Rectal smooth muscle tissue (tissue), 1 donor: ENCODE results near the gene P2RX6.

Experiments
- H3K27ac ChIP-seq: one replicate; pipeline ENCODE4 v1.7.0; 2013; ENCODE audit warnings: low read depth, low read length, inconsistent platforms
- H3K27me3 ChIP-seq: one replicate; pipeline ENCODE4 v1.7.0; 2013; ENCODE audit warnings: low read length; ENCODE audit not compliant: control insufficient read depth, insufficient read depth
- H3K36me3 ChIP-seq: one replicate; pipeline ENCODE4 v1.7.0; 2013; ENCODE audit warnings: low read length; ENCODE audit not compliant: control insufficient read depth, insufficient read depth
- H3K4me1 ChIP-seq: one replicate; pipeline ENCODE4 v1.7.0; 2013; ENCODE audit warnings: low read length; ENCODE audit not compliant: control insufficient read depth, insufficient read depth
- H3K4me3 ChIP-seq: one replicate; pipeline ENCODE4 v1.7.0; 2013; ENCODE audit warnings: low read length
- H3K9ac ChIP-seq: one replicate; pipeline ENCODE4 v1.7.0; 2013; ENCODE audit warnings: low read length

Gene P2RX6

GRCh38 chr22:20975541-20976290, 39.2 kb upstream of the P2RX6 start:
- H3K36me3 ChIP-seq, result peaks cover 5% of the 10 kb centered on the region
- no peak overlapping the region for H3K9ac ChIP-seq
- no peak overlapping the region for H3K4me3 ChIP-seq
- no peak overlapping the region for H3K27ac ChIP-seq
- peaks cover 3% of the 10 kb centered on the region for H3K4me1 ChIP-seq
- no peaks in the 10 kb centered on the region for H3K27me3 ChIP-seq

- no peak overlapping the region for H3K4me3 ChIP-seq
- peaks cover 5% of the 10 kb centered on the region for H3K36me3 ChIP-seq
- peaks cover 9% of the 10 kb centered on the region for H3K4me1 ChIP-seq
- no peak overlapping the region for H3K27ac ChIP-seq
- no peak overlapping the region for H3K9ac ChIP-seq
- H3K27me3 ChIP-seq, result no peaks in the 10 kb centered on the region
Observed at GRCh38 chr22:20976291-20976877, 38.6 kb upstream of the P2RX6 start.

GRCh38 chr22:20977019-20977418, 37.9 kb upstream of the P2RX6 start:
- no peak overlapping the region for H3K4me3 ChIP-seq
- peaks cover 13% of the 10 kb centered on the region for H3K4me1 ChIP-seq

GRCh38 chr22:20977516-20978170, 37.3 kb upstream of the P2RX6 start:
- Histone ChIP-seq H3K9ac (no peak overlapping the region), H3K4me1 (peaks cover 13% of the 10 kb centered on the region), H3K27ac (no peak overlapping the region), H3K36me3 (peaks cover 5% of the 10 kb centered on the region), H3K4me3 (no peak overlapping the region), H3K27me3 (no peaks in the 10 kb centered on the region)

More at GRCh38 chr22:20977019-20977418, 37.9 kb upstream of the P2RX6 start:
- no peak overlapping the region for H3K9ac ChIP-seq
- H3K27ac ChIP-seq, result no peak overlapping the region
- peaks cover 5% of the 10 kb centered on the region for H3K36me3 ChIP-seq
- H3K27me3 ChIP-seq, result no peaks in the 10 kb centered on the region

- no peaks in the 10 kb centered on the region for H3K27me3 ChIP-seq
- no peak overlapping the region for H3K4me3 ChIP-seq
- H3K9ac ChIP-seq, result no peak overlapping the region
- no peak overlapping the region for H3K27ac ChIP-seq
- peaks cover 19% of the 10 kb centered on the region for H3K4me1 ChIP-seq
- H3K36me3 ChIP-seq, result peaks cover 5% of the 10 kb centered on the region
Observed at GRCh38 chr22:20978419-20978818, 36.5 kb upstream of the P2RX6 start.

- Histone ChIP-seq H3K27ac (no peak overlapping the region), H3K36me3 (peaks cover 5% of the 10 kb centered on the region), H3K4me3 (peak overlapping the region; percentile 48), H3K9ac (no peak overlapping the region), H3K4me1 (peaks cover 19% of the 10 kb centered on the region), H3K27me3 (no peaks in the 10 kb centered on the region)
Observed at GRCh38 chr22:20979243-20979809, 35.6 kb upstream of the P2RX6 start.

GRCh38 chr22:20979940-20980453, 35.0 kb upstream of the P2RX6 start:
- Histone ChIP-seq H3K27ac (no peak overlapping the region), H3K36me3 (peaks cover 5% of the 10 kb centered on the region), H3K4me3 (peak overlapping the region; percentile 48), H3K4me1 (peaks cover 19% of the 10 kb centered on the region), H3K9ac (no peak overlapping the region), H3K27me3 (no peaks in the 10 kb centered on the region)

GRCh38 chr22:20980523-20980922, 34.4 kb upstream of the P2RX6 start:
- Histone ChIP-seq H3K4me3 (no peak overlapping the region), H3K9ac (no peak overlapping the region), H3K36me3 (peaks cover 8% of the 10 kb centered on the region), H3K27me3 (no peaks in the 10 kb centered on the region), H3K27ac (no peak overlapping the region), H3K4me1 (peaks cover 19% of the 10 kb centered on the region)

GRCh38 chr22:20980938-20981722, 33.8 kb upstream of the P2RX6 start:
- Histone ChIP-seq H3K4me3 (peak overlapping the region; percentile 90), H3K36me3 (peaks cover 11% of the 10 kb centered on the region)

GRCh38 chr22:20981787-20982562, 33.0 kb upstream of the P2RX6 start, which contains the start of gene LZTR1:
TSS of gene LZTR1 (plus strand) at chr22:20982297. CDS start at chr22:20982372, 75 bp downstream.
- peak within 1 kb of the TSS; percentile 57 for H3K9ac ChIP-seq
- no peaks in the 10 kb centered on the region for H3K27me3 ChIP-seq
- H3K4me3 ChIP-seq, result peak within 1 kb of the TSS; percentile 90
- peaks cover 19% of the 10 kb centered on the region for H3K4me1 ChIP-seq
- H3K27ac ChIP-seq, result peak within 1 kb of the TSS; percentile 81
- peaks cover 13% of the 10 kb centered on the region for H3K36me3 ChIP-seq

More at GRCh38 chr22:20980938-20981722, 33.8 kb upstream of the P2RX6 start:
- Histone ChIP-seq H3K4me1 (peaks cover 19% of the 10 kb centered on the region), H3K9ac (peak overlapping the region; percentile 39), H3K27me3 (no peaks in the 10 kb centered on the region), H3K27ac (peak overlapping the region; percentile 81)

GRCh38 chr22:20982563-20982882, 32.4 kb upstream of the P2RX6 start:
- peak overlapping the region; percentile 90 for H3K4me3 ChIP-seq
- H3K4me1 ChIP-seq, result peaks cover 19% of the 10 kb centered on the region
- H3K27ac ChIP-seq, result peak overlapping the region; percentile 81
- H3K9ac ChIP-seq, result peak overlapping the region; percentile 57
- H3K36me3 ChIP-seq, result peaks cover 13% of the 10 kb centered on the region
- no peaks in the 10 kb centered on the region for H3K27me3 ChIP-seq
